ENCODE data around the gene DPP7.
"Not testable (repeated sequence)": the region's sequence is repeated elsewhere in the genome, so short reads cannot be mapped to it uniquely, and the experiment has no call there.

GRCh38 chr9:137123952-137124462, 9.5 kb upstream of the DPP7 start:
- TF ChIP-seq, protein P1, sequence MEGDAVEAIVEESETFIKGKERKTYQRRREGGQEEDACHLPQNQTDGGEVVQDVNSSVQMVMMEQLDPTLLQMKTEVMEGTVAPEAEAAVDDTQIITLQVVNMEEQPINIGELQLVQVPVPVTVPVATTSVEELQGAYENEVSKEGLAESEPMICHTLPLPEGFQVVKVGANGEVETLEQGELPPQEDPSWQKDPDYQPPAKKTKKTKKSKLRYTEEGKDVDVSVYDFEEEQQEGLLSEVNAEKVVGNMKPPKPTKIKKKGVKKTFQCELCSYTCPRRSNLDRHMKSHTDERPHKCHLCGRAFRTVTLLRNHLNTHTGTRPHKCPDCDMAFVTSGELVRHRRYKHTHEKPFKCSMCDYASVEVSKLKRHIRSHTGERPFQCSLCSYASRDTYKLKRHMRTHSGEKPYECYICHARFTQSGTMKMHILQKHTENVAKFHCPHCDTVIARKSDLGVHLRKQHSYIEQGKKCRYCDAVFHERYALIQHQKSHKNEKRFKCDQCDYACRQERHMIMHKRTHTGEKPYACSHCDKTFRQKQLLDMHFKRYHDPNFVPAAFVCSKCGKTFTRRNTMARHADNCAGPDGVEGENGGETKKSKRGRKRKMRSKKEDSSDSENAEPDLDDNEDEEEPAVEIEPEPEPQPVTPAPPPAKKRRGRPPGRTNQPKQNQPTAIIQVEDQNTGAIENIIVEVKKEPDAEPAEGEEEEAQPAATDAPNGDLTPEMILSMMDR (tag by site-specific recombination; IDR thresholded peaks at IDR 0.05) = not testable (repeated sequence)
- not testable (repeated sequence) for TF ChIP-seq ZNF558 (tag by site-specific recombination; IDR thresholded peaks at IDR 0.05); ZNF747 (tag by site-specific recombination; IDR thresholded peaks at IDR 0.05); ZNF221 (tag by site-specific recombination; IDR thresholded peaks at IDR 0.05; ENCODE audit: borderline replicate concordance); HOXA7 (CRISPR knock-in tag; IDR thresholded peaks at IDR 0.05; ENCODE audit: borderline replicate concordance); ZNF23 (tag by site-specific recombination; IDR thresholded peaks at IDR 0.05; ENCODE audit: borderline replicate concordance)
